Endothelial cell (in vitro differentiated cells): ENCODE results near the gene OR52A1. TPM values are rescaled to one million over a fixed set of nuclear protein-coding genes. Genes with fewer than 3 reads are reported as not detected.

ENCODE experiments used
- DNase-seq: peaks from one replicate; pipeline ENCODE4 v3.0.0; 2021; ENCODE audit warnings: low spot score
- H3K27ac Mint-ChIP-seq: one replicate; pipeline ENCODE4 v1.8.0; 2021; ENCODE audit warnings: mixed read lengths, inconsistent platforms; ENCODE audit not compliant: unreplicated experiment
- H3K27me3 Mint-ChIP-seq: one replicate; pipeline ENCODE4 v1.8.0; 2021; ENCODE audit warnings: mild to moderate bottlenecking, moderate library complexity, mixed read lengths, inconsistent platforms; ENCODE audit not compliant: unreplicated experiment
- H3K36me3 Mint-ChIP-seq: one replicate; pipeline ENCODE4 v1.8.0; 2021; ENCODE audit warnings: mild to moderate bottlenecking, low read depth, mixed read lengths, inconsistent platforms; ENCODE audit not compliant: unreplicated experiment
- H3K4me1 Mint-ChIP-seq: one replicate; pipeline ENCODE4 v1.8.0; 2021; ENCODE audit warnings: mild to moderate bottlenecking, mixed read lengths, inconsistent platforms; ENCODE audit not compliant: unreplicated experiment
- H3K4me3 Mint-ChIP-seq: one replicate; pipeline ENCODE4 v1.8.0; 2021; ENCODE audit warnings: mild to moderate bottlenecking, mixed read lengths, inconsistent platforms; ENCODE audit not compliant: unreplicated experiment
- H3K9me3 Mint-ChIP-seq: one replicate; pipeline ENCODE4 v1.8.0; 2021; ENCODE audit warnings: mixed read lengths, inconsistent platforms; ENCODE audit not compliant: unreplicated experiment
- CTCF ChIP-seq: fragments of 200-600 bp; sonication (generic); IDR thresholded peaks from one replicate; pipeline ENCODE4 v1.5.0; 2021; ENCODE audit warnings: antibody characterized with exemption; ENCODE audit not compliant: unreplicated experiment
- total RNA-seq: library from RNA; stranded (reverse); fragmentation: NEBNext Ultra II Directional; extraction: Animal tissue kit (Norgen Biotek cat#: 25700); gene quantifications from one replicate; pipeline ENCODE4 v1.2.1, GENCODE V29; 2021; ENCODE audit not compliant: unreplicated experiment

OR52A1 gene
- total RNA-seq, 1 donor from 2014 or later, result 0.03 TPM

GRCh38 chr11:5103066-5103465 is 51.5 kb downstream of the OR52A1 start:
- H3K27ac Mint-ChIP-seq, result no peak overlapping the region
- no peak overlapping the region for H3K4me3 Mint-ChIP-seq
- no peaks in the 10 kb centered on the region for H3K9me3 Mint-ChIP-seq
- peaks cover 6% of the 10 kb centered on the region for H3K4me1 Mint-ChIP-seq
- no peak for TF ChIP-seq CTCF
- no peaks in the 10 kb centered on the region for H3K36me3 Mint-ChIP-seq
- H3K27me3 Mint-ChIP-seq, result peaks cover 2% of the 10 kb centered on the region
- no peak for DNase-seq

DNA sequence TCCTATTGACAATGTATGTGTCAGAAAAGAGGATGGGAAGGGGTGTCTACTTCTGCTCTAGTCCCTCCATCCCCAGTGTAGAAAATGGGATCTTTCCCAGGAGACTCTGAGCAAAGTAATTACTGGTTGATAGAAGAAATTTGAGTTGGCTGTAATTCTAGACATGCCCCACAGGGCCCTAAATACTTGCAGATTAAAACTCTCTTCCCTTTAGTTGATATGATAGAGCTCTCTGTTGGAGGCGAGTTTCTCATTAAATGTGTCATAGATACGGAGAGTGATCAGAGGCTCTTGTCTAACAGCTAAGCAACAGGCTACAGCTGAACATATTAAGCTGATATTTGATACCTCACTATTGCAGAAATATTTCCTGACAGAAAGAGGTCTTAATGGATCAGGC is 52.3 kb downstream of the OR52A1 start:
- no peak for TF ChIP-seq CTCF
- Mint-ChIP-seq H3K27ac (no peak overlapping the region), H3K27me3 (peaks cover under 1% of the 10 kb centered on the region), H3K36me3 (no peaks in the 10 kb centered on the region), H3K4me1 (peaks cover 6% of the 10 kb centered on the region), H3K9me3 (no peaks in the 10 kb centered on the region), H3K4me3 (no peak overlapping the region)
- DNase-seq, result no peak

GRCh38 chr11:5096011-5096410 is 58.5 kb downstream of the OR52A1 start:
- Mint-ChIP-seq H3K27me3 (no peaks in the 10 kb centered on the region), H3K9me3 (no peaks in the 10 kb centered on the region), H3K27ac (no peak overlapping the region), H3K4me3 (no peak overlapping the region), H3K4me1 (peaks cover 6% of the 10 kb centered on the region), H3K36me3 (no peaks in the 10 kb centered on the region)
- TF ChIP-seq CTCF, result no peak
- no peak for DNase-seq

Other genes with a start within 250 kb of the OR52A1 start
- not detected for gene OR51G2, start 235.4 kb downstream of the OR52A1 start, total RNA-seq
- not detected for gene OR51G1, start 230.4 kb downstream of the OR52A1 start, total RNA-seq
- gene OR51A4, start 207.2 kb downstream of the OR52A1 start, total RNA-seq, result not detected
- gene OR51A2, start 199.0 kb downstream of the OR52A1 start, total RNA-seq, result not detected
- gene OR51L1, start 159.9 kb downstream of the OR52A1 start, total RNA-seq, result not detected
- not detected for gene OR52J3, start 108.2 kb downstream of the OR52A1 start, total RNA-seq
- not detected for gene OR52E2, start 95.1 kb downstream of the OR52A1 start, total RNA-seq
- not detected for gene OR52E1, start 85.2 kb downstream of the OR52A1 start, total RNA-seq
- not detected for gene OR52A5, start 16.4 kb downstream of the OR52A1 start, total RNA-seq
- gene OR51V1, start 45.9 kb upstream of the OR52A1 start, total RNA-seq, result not detected
- gene HBB, start 72.3 kb upstream of the OR52A1 start, total RNA-seq, result not detected
- not detected for gene HBD, start 79.7 kb upstream of the OR52A1 start, total RNA-seq
- not detected for gene HBG1, start 95.1 kb upstream of the OR52A1 start, total RNA-seq
- 0.82 TPM for gene HBG2, start 100.0 kb upstream of the OR52A1 start, total RNA-seq
- gene HBE1, start 115.2 kb upstream of the OR52A1 start, total RNA-seq, result not detected
- gene OR51B4, start 147.2 kb upstream of the OR52A1 start, total RNA-seq, result 0.49 TPM
- not detected for gene OR51B2, start 169.5 kb upstream of the OR52A1 start, total RNA-seq
- 0.82 TPM for gene OR51B5, start 188.8 kb upstream of the OR52A1 start, total RNA-seq
- gene OR51B6, start 196.8 kb upstream of the OR52A1 start, total RNA-seq, result not detected
- gene OR51M1, start 229.1 kb upstream of the OR52A1 start, total RNA-seq, result not detected